Activated CD4-positive, alpha-beta T cell treated with anti-CD3 and anti-CD28 coated beads, Interleukin-2, Interleukin-4, amounts not matched to agents 100 ng/mL and 50 ng/mL, durations not matched to agents 16 hours and 8 hours (primary cell): ENCODE results near the gene MRPL14.

Source experiments
- DNase-seq: peaks from one replicate; pipeline ENCODE4 v3.0.0-alpha.2; 2020; ENCODE audit warnings: low spot score

The MRPL14 gene

DNA sequence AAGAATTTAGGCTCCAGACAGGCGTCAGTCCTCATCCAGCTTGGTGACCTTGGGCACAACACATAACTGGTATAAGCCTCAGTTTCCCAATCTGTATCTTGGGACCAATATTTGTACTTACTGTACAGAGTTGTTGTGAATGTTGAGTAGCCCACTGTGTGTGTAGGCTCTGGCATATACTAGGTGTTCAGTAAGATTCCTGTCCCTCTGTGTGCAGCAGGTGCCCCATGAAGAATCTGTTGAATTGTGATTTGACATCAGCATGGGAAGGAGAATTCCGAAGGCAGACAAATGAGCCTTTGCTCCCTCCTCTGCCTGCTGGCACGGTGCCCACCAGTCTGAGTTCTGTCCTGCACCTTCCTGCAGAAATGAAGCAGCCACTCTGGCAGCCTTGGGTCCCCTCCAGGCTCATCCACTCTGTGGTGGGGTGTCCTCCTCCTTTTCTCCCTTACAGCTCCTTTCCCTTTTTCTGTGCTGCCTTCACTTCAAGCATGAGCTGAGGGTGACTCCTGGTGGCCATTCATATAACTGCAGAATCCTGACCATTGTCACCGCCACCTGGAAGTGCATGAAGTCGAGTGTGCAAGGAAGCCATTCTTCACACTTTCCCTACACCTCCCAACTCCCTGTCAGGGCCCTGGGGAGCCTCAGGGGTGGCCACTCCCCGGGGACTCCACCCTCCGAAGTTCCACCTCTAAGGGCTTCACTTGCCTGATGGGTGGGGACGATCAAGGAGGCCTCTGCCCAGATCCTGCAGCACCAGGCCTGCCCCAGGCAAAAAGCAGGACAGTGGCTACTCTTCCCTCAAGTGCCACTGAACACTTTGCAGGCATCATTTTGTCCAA, 48.2 kb downstream of the MRPL14 start:
- DNase-seq: peak; percentile 78

DNA sequence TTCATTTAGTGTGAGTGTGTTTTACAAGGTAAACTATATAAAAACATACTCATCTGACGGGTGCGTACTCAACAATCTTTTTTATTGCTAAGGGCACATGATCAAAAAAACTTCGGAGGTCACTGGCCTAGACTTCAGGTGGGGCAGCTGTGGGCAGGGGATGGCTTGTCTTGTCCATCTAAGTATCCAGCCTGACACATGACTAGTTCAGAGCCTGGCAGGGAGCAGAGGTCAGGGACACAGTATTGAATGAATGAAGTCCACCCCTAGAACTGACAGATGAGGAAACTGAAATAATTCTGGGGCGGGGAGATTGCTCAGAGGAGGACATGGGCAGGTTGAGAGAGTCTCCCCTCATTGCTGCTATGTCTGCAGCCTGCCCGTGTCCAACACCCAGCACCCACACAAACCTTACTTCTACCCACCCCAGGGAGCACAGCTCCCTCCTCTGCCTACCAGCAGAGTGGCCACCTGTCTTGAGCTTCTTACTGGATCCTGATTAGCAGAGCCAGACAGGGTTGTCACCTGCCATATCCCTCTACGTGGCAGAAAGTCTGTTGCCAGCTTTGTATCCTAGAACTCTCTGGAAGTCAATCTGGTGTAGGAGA, 48.9 kb downstream of the MRPL14 start:
- DNase-seq: no peak

GRCh38 chr6:44077214-44077946, 49.9 kb downstream of the MRPL14 start:
- DNase-seq: no peak

DNA sequence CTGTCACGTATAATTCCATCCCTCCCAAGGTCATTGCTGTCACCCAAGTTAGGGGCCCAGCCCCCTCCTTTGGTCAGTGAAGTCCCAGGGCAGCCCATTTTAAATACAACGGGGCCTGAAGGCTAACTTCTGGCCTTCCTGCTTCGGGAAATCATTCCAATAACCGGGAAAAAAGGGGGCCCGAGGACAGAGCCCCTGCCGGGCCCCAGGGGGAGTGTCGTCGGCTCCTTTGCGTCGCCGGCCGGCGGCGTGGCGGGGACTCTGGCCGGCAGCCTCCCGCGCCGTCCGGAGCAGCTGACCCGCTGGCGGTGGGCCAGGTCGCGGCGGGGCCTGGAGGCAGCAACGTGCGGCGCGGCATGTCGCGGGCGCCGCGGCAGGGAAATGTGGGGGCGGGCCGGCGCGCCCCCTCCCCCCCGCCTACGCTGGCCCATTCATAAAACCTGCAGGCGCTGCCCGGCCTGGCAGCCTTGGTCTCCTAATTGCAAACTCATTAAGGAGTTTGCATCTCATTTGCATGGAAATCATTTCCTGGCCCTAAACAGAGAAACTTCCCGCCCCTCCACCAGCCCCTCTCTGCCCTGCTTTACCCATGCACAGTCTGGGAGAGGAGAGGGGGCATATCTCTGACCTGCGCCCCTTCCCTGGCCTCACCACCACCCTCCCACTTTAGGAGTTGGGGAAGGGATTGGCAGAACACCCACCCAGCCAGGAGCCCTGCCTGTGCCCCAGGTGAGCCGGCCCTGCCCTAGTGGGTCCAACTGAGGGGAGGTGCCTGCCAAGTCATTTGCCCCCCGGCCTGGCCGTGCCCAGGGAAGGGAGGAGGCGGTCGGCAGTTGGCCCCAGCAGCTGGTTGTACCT, 50.7 kb downstream of the MRPL14 start:
- no peak for DNase-seq

GRCh38 chr6:44075647-44076355, 51.5 kb downstream of the MRPL14 start:
- no peak for DNase-seq

DNA sequence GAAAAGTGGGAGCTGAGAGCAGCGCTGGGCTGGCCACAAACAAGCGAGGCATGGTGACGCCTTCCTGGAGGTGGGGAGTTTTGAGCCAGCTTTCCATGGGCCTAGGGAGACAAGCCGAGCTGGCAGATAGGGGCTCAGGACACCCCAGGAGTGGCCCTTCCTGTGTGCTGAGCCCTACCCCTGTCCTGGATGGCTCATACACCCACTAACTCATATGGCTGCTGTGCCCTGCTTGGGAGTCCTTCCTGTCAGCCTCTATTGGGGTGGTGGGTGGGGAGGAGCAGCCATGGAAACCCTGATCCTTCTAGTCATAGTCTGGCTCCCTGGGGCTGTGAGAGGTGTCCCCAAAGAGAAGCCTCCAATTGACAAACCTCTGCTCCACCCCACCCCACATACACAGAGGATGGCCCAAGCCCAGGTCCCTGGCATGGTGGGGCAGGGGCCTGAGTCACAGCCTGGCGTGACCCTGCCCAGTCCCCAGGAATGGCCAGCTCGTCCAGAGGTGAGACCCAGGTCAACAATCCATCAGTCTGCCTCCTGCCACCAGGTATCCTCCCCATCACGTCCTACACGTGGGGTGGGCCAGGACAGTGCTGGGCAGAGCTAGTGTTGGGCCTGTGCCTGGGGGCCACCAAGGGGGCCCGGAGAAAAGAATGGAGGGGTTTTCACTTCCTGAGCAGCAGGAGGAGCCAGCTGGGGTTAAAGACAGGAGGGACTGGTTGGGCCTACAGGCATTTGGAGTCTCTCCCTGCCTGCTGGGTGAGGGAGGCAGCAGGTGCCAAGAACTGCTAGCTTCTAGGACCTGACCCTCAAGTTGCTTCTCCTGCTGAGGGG, 52.2 kb downstream of the MRPL14 start:
- DNase-seq: no peak

- peak; percentile 66 for DNase-seq
These were observed 52.8 kb downstream of the MRPL14 start for GRCh38 chr6:44074439-44074812.

DNA sequence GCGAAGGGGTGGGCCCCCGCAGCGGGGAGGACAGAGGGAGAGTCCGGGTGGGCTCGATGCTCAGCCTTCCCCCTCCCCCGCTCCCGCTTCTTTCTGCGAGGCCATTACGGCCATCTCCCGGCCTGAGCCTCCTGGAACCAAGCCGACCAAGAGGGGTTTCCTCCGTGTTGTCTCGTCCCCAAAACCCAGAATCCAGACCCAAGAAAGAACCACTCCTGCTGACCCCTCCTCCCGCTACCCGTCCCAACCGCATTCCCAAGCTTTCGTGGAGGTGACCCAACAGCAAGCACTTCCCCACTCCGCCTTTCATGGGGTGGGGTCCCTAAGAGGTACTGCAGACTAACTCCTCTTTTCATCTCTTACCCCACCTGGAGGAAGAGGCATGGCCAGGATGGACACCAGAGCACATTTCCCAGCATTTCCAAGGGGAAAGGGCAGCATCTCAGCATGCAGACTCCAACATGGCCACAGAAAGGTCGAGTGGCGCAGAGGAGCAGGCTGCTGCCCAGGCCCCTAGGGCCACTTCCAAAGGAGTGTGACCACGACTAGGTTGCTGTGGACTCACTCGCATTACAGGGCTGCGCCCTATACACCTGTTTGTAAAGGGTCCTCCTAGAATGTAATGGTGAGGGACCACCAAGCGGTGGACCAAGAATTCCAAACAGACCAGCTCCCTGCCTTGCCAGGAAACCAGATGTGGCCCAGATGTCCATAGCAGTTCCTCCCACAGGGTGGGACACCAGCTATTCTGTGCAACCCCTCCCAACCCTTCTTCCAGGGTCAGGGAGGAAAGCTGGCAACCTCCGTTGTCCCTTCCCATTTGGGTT, 53.4 kb downstream of the MRPL14 start:
- no peak for DNase-seq

- DNase-seq: peak; percentile 77
These were observed 54.2 kb downstream of the MRPL14 start for GRCh38 chr6:44072959-44073611.

GRCh38 chr6:44072452-44072958, 54.7 kb downstream of the MRPL14 start:
- DNase-seq: no peak

DNA sequence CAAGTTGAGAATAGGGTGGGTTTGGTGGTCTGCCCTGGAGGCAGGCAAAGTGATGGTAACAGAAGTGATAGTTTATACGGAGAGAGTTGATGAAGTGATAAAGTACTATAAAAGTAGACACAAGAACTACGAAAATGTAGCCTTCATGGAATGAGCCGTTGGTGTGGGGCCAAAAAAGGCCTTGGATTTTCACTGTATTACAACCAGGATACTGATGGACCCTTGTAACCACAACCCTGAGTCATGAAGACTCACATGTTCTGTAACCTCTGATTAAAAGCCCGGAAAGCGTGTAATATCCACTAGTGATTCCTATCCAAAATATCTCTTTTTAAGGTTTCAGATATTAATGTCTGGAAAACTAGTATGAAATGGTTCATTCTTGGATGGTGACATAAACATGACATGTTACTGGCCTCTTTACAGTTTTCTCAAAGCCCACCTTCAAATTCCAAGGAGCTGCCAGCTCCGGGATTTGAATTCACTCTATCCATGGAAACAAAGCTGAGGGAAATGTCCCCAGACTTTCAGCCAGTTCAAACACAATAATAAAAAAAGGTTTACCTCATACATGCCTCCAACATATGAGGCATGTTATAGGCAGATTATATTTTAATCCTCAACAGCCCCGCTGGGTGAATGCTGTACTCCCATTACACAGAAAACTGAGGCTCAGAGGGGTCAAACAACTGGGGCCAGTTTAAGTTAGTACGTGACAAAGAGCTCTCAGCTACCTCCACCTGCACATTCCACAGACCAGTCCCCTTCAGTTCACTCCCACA, 55.4 kb downstream of the MRPL14 start:
- no peak for DNase-seq

GRCh38 chr6:44068607-44069296, 58.5 kb downstream of the MRPL14 start:
- DNase-seq: no peak

DNA sequence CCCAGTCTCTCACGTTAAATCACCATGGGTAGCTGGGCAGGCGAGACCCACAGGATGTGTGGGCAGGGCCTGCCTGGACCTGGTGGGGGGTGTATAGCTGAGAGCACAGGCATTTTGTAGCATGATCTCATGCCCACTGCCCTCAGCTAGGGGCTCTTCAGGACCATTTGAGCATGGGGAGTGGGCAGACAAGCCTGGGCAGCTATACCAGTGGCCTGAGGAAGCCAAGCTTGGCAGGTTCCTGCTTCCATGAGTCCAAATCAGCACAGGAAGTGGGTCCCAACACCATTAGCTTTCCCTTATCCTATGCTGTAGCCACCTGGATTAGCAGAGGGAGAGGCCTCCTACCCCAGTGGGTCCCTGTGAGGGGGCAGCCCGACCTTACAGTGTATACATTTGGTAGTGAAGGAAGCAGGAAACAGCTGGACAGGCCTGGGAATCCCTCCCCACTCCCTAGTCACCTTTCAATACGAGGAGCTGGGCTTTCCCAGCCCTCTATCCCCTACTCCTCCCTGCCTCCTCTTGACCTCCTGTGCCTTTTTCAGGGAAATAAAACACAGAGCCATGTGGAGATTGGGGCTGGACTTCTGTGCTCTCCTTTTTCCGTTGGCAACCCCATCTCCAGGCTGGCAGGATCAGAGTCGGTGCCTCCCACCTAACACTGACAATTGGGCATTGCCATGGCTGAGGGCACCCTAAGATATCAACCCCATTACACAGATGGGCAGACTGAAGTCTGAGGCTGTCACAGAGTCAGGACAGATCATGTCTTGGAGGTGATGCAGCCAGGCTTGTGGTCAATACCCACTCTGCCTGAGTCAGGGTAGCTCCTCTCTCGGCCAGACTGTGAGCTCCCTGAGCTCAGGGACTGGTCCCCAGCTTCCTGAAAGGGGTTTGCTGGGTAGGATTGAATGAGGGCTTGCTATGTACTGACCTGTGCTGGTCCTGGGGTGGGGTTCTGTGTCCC, 59.8 kb downstream of the MRPL14 start:
- no peak for DNase-seq

DNA sequence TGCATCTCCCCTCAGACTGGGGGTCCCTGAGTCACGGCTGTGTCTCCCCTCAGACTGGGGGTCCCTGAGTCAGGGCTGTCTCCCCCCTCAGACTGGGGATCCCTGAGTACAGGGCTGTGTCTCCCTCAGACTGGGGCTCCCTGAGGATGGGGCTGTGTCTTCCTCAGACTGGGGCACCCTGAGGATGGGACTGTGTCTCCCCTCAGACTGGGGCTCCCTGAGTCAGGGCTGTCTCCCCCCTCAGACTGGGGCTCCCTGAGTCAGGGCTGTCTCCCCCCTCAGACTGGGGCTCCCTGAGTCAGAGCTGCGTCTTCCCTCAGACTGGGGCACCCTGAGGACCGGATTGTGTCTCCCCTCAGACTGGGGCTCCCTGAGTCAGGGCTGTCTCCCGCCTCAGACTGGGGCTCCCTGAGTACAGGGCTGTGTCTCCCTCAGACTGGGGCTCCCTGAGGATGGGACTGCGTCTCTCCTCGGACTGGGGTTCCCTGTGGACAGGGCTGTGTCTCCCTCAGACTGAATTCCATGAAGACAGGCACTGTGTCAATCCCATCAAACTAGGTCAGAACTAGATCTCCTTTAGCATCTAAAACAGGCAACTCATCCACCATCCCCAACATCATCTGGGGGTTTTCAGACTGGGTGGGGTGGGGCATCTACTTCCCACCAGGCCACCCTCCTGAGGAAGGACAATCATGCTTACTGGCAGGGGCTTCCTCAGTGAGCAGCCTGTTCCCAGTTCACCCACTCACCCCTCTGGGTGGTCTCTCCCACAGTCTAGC, 60.7 kb downstream of the MRPL14 start:
- DNase-seq: no peak

- DNase-seq: no peak
These were observed 61.7 kb downstream of the MRPL14 start for GRCh38 chr6:44065443-44066140.
